ENCODE measurements around the gene USP48. TPM values are rescaled to one million over a fixed set of nuclear protein-coding genes. Genes with fewer than 3 reads are reported as not detected.

Gene USP48
- total RNA-seq, 1 experiment from 2014 or later = 14.7 TPM

GRCh38 chr1:21652937-21653743, 129.8 kb downstream of the USP48 start:
- DNase-seq (ENCODE audit: low spot score) = no peak

GRCh38 chr1:21652101-21652936, 130.6 kb downstream of the USP48 start:
- DNase-seq (ENCODE audit: low spot score) = no peak

- DNase-seq (ENCODE audit: low spot score) = no peak
Measured at GRCh38 chr1:21651214-21652042, 131.5 kb downstream of the USP48 start.

- DNase-seq (ENCODE audit: low spot score) = no peak
Measured at GRCh38 chr1:21650400-21650799, 132.5 kb downstream of the USP48 start.

GRCh38 chr1:21649315-21649714, 133.6 kb downstream of the USP48 start:
- DNase-seq (ENCODE audit: low spot score) = no peak

- DNase-seq (ENCODE audit: low spot score) = no peak
Measured at GRCh38 chr1:21648791-21649190, 134.2 kb downstream of the USP48 start.

- DNase-seq (ENCODE audit: low spot score) = no peak
Measured at GRCh38 chr1:21648352-21648730, 134.6 kb downstream of the USP48 start.

- peak; percentile 31 for DNase-seq (ENCODE audit: low spot score)
Measured at GRCh38 chr1:21647431-21648351, 135.3 kb downstream of the USP48 start.

- no peak for DNase-seq (ENCODE audit: low spot score)
Measured at GRCh38 chr1:21645550-21645949, 137.4 kb downstream of the USP48 start.

GRCh38 chr1:21644906-21645305, 138.0 kb downstream of the USP48 start:
- DNase-seq (ENCODE audit: low spot score) = no peak

- DNase-seq (ENCODE audit: low spot score) = no peak
Measured at GRCh38 chr1:21644348-21644747, 138.6 kb downstream of the USP48 start.

- DNase-seq (ENCODE audit: low spot score) = no peak
Measured at GRCh38 chr1:21643624-21644023, 139.3 kb downstream of the USP48 start.

GRCh38 chr1:21641967-21642739, 140.8 kb downstream of the USP48 start:
- DNase-seq (ENCODE audit: low spot score) = no peak

GRCh38 chr1:21641537-21641936, 141.4 kb downstream of the USP48 start:
- no peak for DNase-seq (ENCODE audit: low spot score)

GRCh38 chr1:21641076-21641475, 141.9 kb downstream of the USP48 start:
- DNase-seq (ENCODE audit: low spot score) = no peak

GRCh38 chr1:21640653-21641052, 142.3 kb downstream of the USP48 start:
- DNase-seq (ENCODE audit: low spot score) = no peak

GRCh38 chr1:21639594-21640041, 143.3 kb downstream of the USP48 start:
- DNase-seq (ENCODE audit: low spot score) = no peak

- DNase-seq (ENCODE audit: low spot score) = peak; percentile 96
Measured at GRCh38 chr1:21638531-21639341, 144.2 kb downstream of the USP48 start.

GRCh38 chr1:21637514-21637913, 145.4 kb downstream of the USP48 start:
- no peak for DNase-seq (ENCODE audit: low spot score)
